ENCODE results near the gene CXorf49.
A peak's percentile ranks its signal among the peaks of the same experiment; 100 is the strongest.

CXorf49 gene

GRCh38 chrX:71669492-71669891, 48.6 kb downstream of the CXorf49 start:
- no peak for TF ChIP-seq Cebpa-rat (IDR thresholded peaks at IDR 0.05)
- Histone ChIP-seq H3K27me3 (peaks cover 87% of the 10 kb centered on the region), H3K27ac (no peak overlapping the region)

GRCh38 chrX:71668248-71668595, 49.9 kb downstream of the CXorf49 start:
- Histone ChIP-seq H3K4me1 (peaks cover 22% of the 10 kb centered on the region), H3K4me2 (peak overlapping the region; percentile 60), H3K9ac (no peak overlapping the region), H3K9me3 (peaks cover 19% of the 10 kb centered on the region; the same call in 1 of the 2 replicates), H3K27ac (no peak overlapping the region), H3K36me3 (no peaks in the 10 kb centered on the region), H3K4me3 (no peak overlapping the region), H3K27me3 (peaks cover 84% of the 10 kb centered on the region), H4K20me1 (peaks cover 39% of the 10 kb centered on the region; the same call in 1 of the 2 replicates)
- TF ChIP-seq Cebpa-rat (IDR thresholded peaks at IDR 0.05): no peak

More at GRCh38 chrX:71669492-71669891, 48.6 kb downstream of the CXorf49 start:
- no peaks in the 10 kb centered on the region for H3K36me3 ChIP-seq
- peak overlapping the region; percentile 60 for H3K4me2 ChIP-seq
- H3K9ac ChIP-seq: no peak overlapping the region
- H4K20me1 ChIP-seq: peaks cover 26% of the 10 kb centered on the region; the same call in 1 of the 2 replicates
- no peak overlapping the region for H3K4me3 ChIP-seq
- peaks cover 19% of the 10 kb centered on the region; the same call in 1 of the 2 replicates for H3K9me3 ChIP-seq
- peaks cover 22% of the 10 kb centered on the region for H3K4me1 ChIP-seq

- peaks cover 83% of the 10 kb centered on the region for H3K27me3 ChIP-seq
Measured at GRCh38 chrX:71667328-71668247, 50.5 kb downstream of the CXorf49 start, which contains the start of gene LOC101059915. Gene LOC101059915 (plus strand): TSS chrX:71667546.

GRCh38 chrX:71666240-71667223, 51.6 kb downstream of the CXorf49 start:
- H3K4me3 ChIP-seq: no peak overlapping the region
- peak overlapping the region; percentile 28 for H3K4me2 ChIP-seq
- TF ChIP-seq Cebpa-rat (IDR thresholded peaks at IDR 0.05): no peak
- H3K27me3 ChIP-seq: peaks cover 83% of the 10 kb centered on the region
- H3K27ac ChIP-seq: no peak overlapping the region
- H3K4me1 ChIP-seq: peaks cover 33% of the 10 kb centered on the region
- no peaks in the 10 kb centered on the region for H3K36me3 ChIP-seq
- H4K20me1 ChIP-seq: peaks cover 51% of the 10 kb centered on the region
- H3K9me3 ChIP-seq: peaks cover 19% of the 10 kb centered on the region; the same call in 1 of the 2 replicates
- no peak overlapping the region for H3K9ac ChIP-seq

More at GRCh38 chrX:71667328-71668247, 50.5 kb downstream of the CXorf49 start, which contains the start of gene LOC101059915:
- no peak for TF ChIP-seq Cebpa-rat (IDR thresholded peaks at IDR 0.05)
- Histone ChIP-seq H3K4me2 (peak within 1 kb of the TSS; percentile 60), H3K9ac (no peak within 1 kb of the TSS), H3K27ac (no peak within 1 kb of the TSS), H3K9me3 (peaks cover 19% of the 10 kb centered on the region; the same call in 1 of the 2 replicates), H3K4me3 (no peak within 1 kb of the TSS), H3K36me3 (no peaks in the 10 kb centered on the region), H4K20me1 (peaks cover 42% of the 10 kb centered on the region), H3K4me1 (peaks cover 25% of the 10 kb centered on the region)

- Histone ChIP-seq H3K36me3 (no peaks in the 10 kb centered on the region), H3K9ac (no peak overlapping the region), H3K27me3 (peaks cover 83% of the 10 kb centered on the region), H3K4me1 (peaks cover 33% of the 10 kb centered on the region), H4K20me1 (peaks cover 52% of the 10 kb centered on the region), H3K4me2 (peak overlapping the region; percentile 28), H3K9me3 (peaks cover 19% of the 10 kb centered on the region; the same call in 1 of the 2 replicates), H3K27ac (no peak overlapping the region), H3K4me3 (no peak overlapping the region)
- TF ChIP-seq Cebpa-rat (IDR thresholded peaks at IDR 0.05): no peak
Measured at GRCh38 chrX:71665747-71666146, 52.3 kb downstream of the CXorf49 start.

- Histone ChIP-seq H3K9me3 (peaks cover 19% of the 10 kb centered on the region; the same call in 1 of the 2 replicates), H3K4me2 (no peak overlapping the region), H3K4me1 (peaks cover 33% of the 10 kb centered on the region), H3K27ac (no peak overlapping the region), H3K36me3 (no peaks in the 10 kb centered on the region), H3K27me3 (peaks cover 83% of the 10 kb centered on the region), H3K4me3 (no peak overlapping the region), H3K9ac (no peak overlapping the region), H4K20me1 (peaks cover 51% of the 10 kb centered on the region)
- TF ChIP-seq Cebpa-rat (IDR thresholded peaks at IDR 0.05): no peak
Measured at GRCh38 chrX:71664889-71665491, 53.1 kb downstream of the CXorf49 start.
